ENCODE data around the gene TBC1D10A. TPM values are rescaled to one million over a fixed set of nuclear protein-coding genes. Genes with fewer than 3 reads are reported as not detected.
A peak's percentile ranks its signal among the peaks of the same experiment; 100 is the strongest.

Gene TBC1D10A
- total and polyA plus RNA-seq, 11 donors: 4.3 to 10.1 (median 7.1) TPM

- Histone ChIP-seq H3K4me3 (no peak overlapping the region), H3K27ac (no peak overlapping the region), H3K36me3 (peaks cover 3 to 100% (median 98%) of the 10 kb centered on the region in 9 donors), H3K27me3 (no peaks in the 10 kb centered on the region), H3K9me3 (no peaks in the 10 kb centered on the region), H3K4me1 (peaks cover 0 to 18% (median 3%) of the 10 kb centered on the region in 12 donors)
- intact Hi-C loops (cut with DNase I): no loop called here
- WGBS, 4 donors: 73 to 80% (median 78%) methylated on average over 5 of the region's 5 CpGs
- DNase-seq (no peak), ATAC-seq (no peak)
- TF ChIP-seq CTCF (IDR thresholded peaks at IDR 0.05) (no peak), POLR2A (IDR thresholded peaks at IDR 0.05) (no peak)
These were observed 20.6 kb upstream of the TBC1D10A start for GRCh38 chr22:30347255-30347892.

DNA sequence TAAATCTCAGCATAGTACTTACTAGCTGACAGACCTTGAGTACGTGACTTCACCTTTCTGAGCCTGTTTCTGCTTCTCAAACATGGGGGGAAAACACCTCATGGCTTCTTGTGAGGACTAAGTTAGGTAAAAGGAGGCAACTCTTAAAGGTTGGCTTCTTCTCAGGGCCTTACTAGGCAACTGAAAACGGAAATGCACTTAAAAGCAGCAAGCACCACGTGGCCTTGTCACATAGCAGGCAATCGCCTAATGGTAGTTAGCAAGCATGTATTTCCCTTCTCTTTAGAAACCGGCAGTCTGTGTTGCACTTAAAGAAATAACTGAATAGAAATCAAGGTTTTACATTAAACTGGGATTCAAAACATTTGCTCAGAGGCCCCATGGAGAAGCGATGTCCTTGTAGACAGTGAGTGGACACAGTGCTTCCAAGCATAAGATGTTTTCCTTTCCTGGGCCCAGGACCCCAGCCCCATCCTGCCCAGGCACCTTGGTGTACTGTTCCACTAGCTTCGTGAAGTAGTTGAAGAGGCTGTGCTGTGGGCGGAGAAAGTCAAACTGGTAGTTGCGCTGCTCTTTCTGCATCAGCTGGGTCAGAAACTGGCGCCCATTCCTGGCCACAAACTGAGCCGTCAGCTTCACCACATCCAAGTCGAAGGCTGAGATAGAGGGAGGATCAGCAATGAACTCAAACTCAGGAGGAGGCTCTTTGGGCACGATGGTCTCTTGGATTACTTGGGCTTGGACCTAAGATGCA lies 17.9 kb upstream of the TBC1D10A start:
- H3K4me3 ChIP-seq: no peak overlapping the region
- no peak overlapping the region for H3K27ac ChIP-seq
- intact Hi-C loops (cut with DNase I): loop anchor here in 1 of 10 donors (5.0 kb wide), 1 partner anchor 52 kb away; no protein-coding TSS in a partner anchor
- 90 to 96% (median 92%) methylated on average over 13 of the region's 13 CpGs for WGBS, 4 donors
- H3K36me3 ChIP-seq: peaks cover 7 to 100% (median 98%) of the 10 kb centered on the region in 9 donors
- DNase-seq (no peak), ATAC-seq (no peak)
- TF ChIP-seq CTCF (IDR thresholded peaks at IDR 0.05) (no peak), POLR2A (IDR thresholded peaks at IDR 0.05) (no peak)
- H3K9me3 ChIP-seq: no peaks in the 10 kb centered on the region
- H3K4me1 ChIP-seq: peaks cover 0 to 36% (median 20%) of the 10 kb centered on the region in 12 donors
- H3K27me3 ChIP-seq: no peaks in the 10 kb centered on the region

DNA sequence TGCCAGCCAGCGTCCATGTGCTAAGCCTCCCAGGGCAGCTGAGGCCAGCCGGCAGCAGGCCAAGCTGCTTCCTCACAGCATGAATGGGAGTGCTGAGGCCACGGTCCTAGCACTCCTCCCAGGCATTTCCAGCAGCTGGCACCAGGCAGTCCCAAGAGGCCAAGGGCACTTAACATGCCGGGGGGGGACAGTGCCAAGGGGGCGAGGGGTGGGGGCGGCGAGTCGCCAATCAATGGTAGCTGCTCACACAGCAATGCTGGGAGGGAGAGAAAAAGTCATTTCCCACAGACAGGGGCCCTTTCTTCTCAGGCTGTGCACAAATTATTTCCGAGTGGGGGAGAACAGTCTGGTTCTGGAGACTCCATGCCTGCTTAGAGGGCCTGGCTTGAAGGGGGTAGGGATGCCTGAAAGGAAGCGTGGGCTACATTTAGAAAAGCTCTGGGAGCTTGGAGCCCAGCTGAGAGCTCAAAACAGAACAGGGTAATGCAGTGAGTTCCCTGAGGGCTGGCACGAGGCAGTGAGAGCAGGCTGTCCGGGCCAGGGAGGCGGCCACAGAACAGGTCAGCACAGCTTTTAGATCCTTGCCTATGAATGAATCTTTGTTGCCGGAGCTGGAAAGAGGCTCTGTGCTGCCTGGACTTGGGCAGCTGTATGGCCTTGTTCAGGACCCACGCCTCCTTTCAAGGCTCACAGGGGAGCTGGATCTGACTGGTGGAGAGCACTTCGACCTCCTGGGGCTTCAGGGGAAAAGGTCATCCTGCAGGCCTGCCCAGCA lies 14.4 kb upstream of the TBC1D10A start:
- Histone ChIP-seq H3K4me1 (peaks cover 0 to 50% (median 23%) of the 10 kb centered on the region in 12 donors), H3K27ac (peak overlapping the region in 8 of 12 donors; percentile 21 to 70 (median 58)), H3K36me3 (peaks cover 7 to 100% (median 100%) of the 10 kb centered on the region in 9 donors), H3K27me3 (no peaks in the 10 kb centered on the region), H3K4me3 (no peak overlapping the region), H3K9me3 (no peaks in the 10 kb centered on the region)
- DNase-seq (peak; percentile 72 to 87 (median 82)), ATAC-seq (peak; percentile 88 to 91 (median 90))
- 45 to 58% (median 50%) methylated on average over 10 to 16 of the region's 16 CpGs for WGBS, 4 donors
- TF ChIP-seq CTCF (IDR thresholded peaks at IDR 0.05) (no peak), POLR2A (IDR thresholded peaks at IDR 0.05) (no peak)
- intact Hi-C loops (cut with DNase I): loop anchor here in 1 of 10 donors (5.0 kb wide), 1 partner anchor 49 kb away; no protein-coding TSS in a partner anchor
